Retinal pigment epithelial cell (primary cell): Measurements from ENCODE around the gene ARHGAP20.

Experiments
- DNase-seq: peaks from one replicate; pipeline ENCODE4 v3.0.0-alpha.2; 2010; ENCODE audit warnings: low read depth
- H3K4me3 ChIP-seq: 2 replicates; pipeline ENCODE4 v1.5.1; 2011; ENCODE audit warnings: mild to moderate bottlenecking, low read length, control low read depth, moderate library complexity
- CTCF ChIP-seq: conservative IDR thresholded peaks from 2 replicates; pipeline ENCODE4 v1.5.1; 2011; ENCODE audit warnings: low read depth, low read length, control low read depth, inconsistent platforms

ARHGAP20 gene, protein sequence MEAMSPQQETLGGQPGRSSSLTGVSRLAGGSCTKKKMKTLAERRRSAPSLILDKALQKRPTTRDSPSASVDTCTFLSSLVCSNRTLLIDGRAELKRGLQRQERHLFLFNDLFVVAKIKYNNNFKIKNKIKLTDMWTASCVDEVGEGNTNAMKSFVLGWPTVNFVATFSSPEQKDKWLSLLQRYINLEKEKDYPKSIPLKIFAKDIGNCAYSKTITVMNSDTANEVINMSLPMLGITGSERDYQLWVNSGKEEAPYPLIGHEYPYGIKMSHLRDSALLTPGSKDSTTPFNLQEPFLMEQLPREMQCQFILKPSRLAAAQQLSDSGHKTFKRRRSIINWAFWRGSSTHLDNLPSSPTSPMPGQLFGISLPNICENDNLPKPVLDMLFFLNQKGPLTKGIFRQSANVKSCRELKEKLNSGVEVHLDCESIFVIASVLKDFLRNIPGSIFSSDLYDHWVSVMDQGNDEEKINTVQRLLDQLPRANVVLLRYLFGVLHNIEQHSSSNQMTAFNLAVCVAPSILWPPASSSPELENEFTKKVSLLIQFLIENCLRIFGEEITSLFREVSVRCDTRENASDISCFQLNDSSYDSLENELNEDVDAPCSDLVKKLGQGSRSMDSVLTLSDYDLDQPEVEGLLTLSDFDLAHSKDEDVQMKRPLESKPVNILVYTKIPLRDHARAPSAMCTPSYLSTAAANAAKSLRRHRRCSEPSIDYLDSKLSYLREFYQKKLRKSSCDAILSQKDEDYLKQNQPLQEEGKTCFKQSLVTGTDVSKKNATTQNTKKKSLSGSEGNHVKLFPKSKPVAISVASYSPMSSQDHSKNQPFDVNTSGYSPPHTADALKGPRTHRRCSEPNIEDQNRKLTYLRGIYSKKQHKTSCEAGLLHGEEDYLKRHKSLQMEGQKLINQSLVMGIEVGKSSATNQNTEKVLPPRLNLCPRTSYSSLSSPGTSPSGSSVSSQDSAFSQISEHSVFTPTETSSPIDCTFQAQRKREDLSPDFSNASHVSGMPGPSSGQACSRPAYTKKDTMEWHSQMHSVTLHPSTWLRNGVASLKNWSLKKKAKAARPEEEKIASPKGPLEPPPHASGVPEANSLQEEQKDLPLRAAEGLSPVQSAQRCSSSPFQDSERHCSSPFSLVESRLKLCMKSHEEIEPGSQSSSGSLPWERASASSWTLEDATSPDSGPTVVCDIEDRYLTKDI

DNA sequence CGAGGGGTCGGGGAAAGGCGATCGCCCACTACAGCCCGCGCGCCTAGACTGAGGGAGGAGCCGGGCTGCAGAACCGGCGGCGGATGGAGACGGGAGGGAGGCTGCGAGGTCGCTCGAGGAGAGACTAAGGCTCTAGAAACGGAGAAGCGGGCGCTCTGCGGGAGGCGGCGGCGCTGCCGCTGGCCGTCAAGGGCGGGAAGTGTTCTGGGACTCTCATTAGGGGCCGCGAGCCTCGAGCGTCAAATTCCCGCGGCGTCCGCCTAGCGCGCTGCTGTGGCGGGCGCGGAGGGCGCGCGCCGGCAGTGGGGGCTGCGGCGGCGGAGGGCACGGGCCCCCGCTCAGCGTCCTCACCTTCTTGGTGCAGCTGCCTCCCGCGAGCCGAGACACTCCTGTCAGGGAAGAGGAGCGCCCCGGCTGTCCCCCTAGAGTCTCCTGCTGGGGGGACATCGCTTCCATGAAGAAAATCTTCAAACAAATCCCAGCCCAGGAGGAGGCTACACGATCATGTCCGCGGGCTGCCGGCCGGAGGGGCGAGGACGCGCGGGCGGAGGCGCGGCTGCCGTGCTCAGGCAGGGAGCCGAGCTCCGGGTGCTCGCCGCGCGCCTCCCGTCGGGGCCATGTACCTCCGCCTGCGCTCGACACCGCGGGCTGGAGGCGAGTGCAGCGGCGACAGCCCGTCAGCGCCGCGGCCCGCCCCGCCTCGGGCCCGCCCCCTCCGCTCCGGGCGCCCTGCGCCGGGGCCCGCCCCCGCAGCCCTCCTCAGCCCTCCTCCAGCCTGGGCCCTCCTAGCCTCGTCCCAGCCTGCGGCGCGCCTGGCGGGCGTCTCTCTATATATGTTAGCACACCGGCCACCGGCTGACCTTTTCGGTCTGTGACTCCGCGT lies at the start of gene ARHGAP20:
Gene ARHGAP20, minus strand, starts transcription at position 662 of the 883 bp plus-strand sequence. Its CDS starts 206 bp downstream, at position 456.
- H3K4me3 ChIP-seq: peak within 1 kb of the TSS; percentile 58
- no peak for DNase-seq
- no peak for TF ChIP-seq CTCF

GRCh38 chr11:110761991-110762390 lies 49.8 kb upstream of the ARHGAP20 start:
- no peak overlapping the region for H3K4me3 ChIP-seq
- DNase-seq: no peak
- TF ChIP-seq CTCF: no peak

GRCh38 chr11:110761131-110761530 lies 48.9 kb upstream of the ARHGAP20 start:
- no peak overlapping the region for H3K4me3 ChIP-seq
- TF ChIP-seq CTCF: no peak
- DNase-seq: no peak

- no peak for TF ChIP-seq CTCF
- no peak overlapping the region for H3K4me3 ChIP-seq
- peak; percentile 61 for DNase-seq
These were observed 47.7 kb upstream of the ARHGAP20 start for GRCh38 chr11:110759972-110760381.

DNA sequence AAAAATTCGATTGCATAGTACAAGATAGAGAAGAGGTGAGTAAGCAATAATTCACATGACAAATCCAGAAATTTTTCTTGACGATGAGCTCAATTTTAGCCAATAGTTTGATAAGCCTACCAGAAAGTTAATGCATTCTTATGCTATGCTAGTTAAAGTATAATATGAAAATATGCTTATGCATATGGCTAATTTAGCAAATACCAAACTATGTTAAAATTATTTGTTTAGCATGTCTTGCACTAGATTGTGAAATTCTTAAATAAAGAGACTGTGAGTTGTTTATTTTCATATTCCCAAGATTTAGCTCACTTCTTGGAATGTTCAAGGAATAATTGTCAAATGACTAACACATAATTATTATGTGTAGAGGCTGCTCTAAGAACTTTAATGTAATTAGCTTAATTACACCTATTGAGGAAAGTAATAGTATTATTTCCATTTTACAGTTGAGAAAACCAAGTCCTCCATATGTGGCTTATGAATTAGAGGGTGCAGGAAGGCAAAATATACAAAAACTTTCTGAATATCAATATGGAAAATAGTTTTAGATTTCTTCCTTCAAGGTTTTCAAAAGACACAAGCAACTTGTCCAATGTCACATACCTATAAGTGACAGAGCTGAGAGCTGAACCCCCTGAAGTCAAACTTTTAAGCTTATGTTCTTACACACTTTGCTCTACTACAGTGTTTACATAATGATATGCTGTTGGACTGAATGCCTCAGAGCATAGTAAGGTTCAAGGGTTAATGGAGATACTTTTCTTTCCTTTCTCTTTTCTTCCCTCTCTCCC lies 45.9 kb upstream of the ARHGAP20 start:
- TF ChIP-seq CTCF: no peak
- no peak overlapping the region for H3K4me3 ChIP-seq
- DNase-seq: no peak
